Measurements from ENCODE around the gene SYK. TPM values are rescaled to one million over a fixed set of nuclear protein-coding genes. Genes with fewer than 3 reads are reported as not detected.

SYK gene
- total and polyA plus RNA-seq, 2 donors (not counting 1 experiment from before 2014, with no cell fraction given) = 60.3 to 242 TPM

- Histone ChIP-seq H4K20me1 (ENCODE audit: control insufficient read depth, insufficient read depth, low read length, poor library complexity, severe bottlenecking) (peaks cover 83% of the 10 kb centered on the region), H3K9me3 (ENCODE audit: control extremely low read depth in 1 of 3, control insufficient read depth in 2 of 3, insufficient read depth in 1 of 3, low read length in 2 of 3) (no peaks in the 10 kb centered on the region), H3K4me2 (replicated peaks; ENCODE audit: low read depth, low read length, poor library complexity, severe bottlenecking) (peak overlapping the region; percentile 28), H3K79me2 (ENCODE audit: control insufficient read depth, insufficient read depth, low read length) (peaks cover 88% of the 10 kb centered on the region), H3K27me3 (replicated peaks in 1 of 4; ENCODE audit: control extremely low read depth in 1 of 4, control insufficient read depth in 3 of 4, insufficient read depth in 4 of 4, low read length in 3 of 4) (no peaks in the 10 kb centered on the region), H3K27ac (ENCODE audit: low read length in 2 of 2) (peak overlapping the region; percentile 0 to 77), H3K9ac (ENCODE audit: low read length) (no peak overlapping the region), H2AFZ (ENCODE audit: insufficient read depth, low read depth, low read length, poor library complexity, severe bottlenecking) (no peak overlapping the region), H3K36me3 (replicated peaks in 1 of 2; ENCODE audit: control extremely low read depth in 1 of 2, control insufficient read depth in 1 of 2, extremely low read depth in 1 of 2, insufficient read depth in 2 of 2, low read length in 1 of 2) (peaks cover 3 to 76% of the 10 kb centered on the region in 2 experiments), H3K4me3 (ENCODE audit: control extremely low read depth in 1 of 5, extremely low read depth in 1 of 5, insufficient read depth in 1 of 5, low read depth in 2 of 5, low read length in 4 of 5) (no peak overlapping the region), H3K4me1 (ENCODE audit: control insufficient read depth in 2 of 2, insufficient read depth in 2 of 2, low read length in 2 of 2) (peaks cover 61 to 66% of the 10 kb centered on the region in 2 donors)
- WGBS (ENCODE audit: insufficient coverage) = 100% methylated on average over 1 of the region's 1 CpG
- ChIA-PET CTCF (no interaction called here), POLR2A (no interaction called here)
- Mint-ChIP-seq H3K9me3 (ENCODE audit: insufficient read depth) (no peaks in the 10 kb centered on the region), H3K27me3 (no peaks in the 10 kb centered on the region), H3K4me1 (peaks cover 35% of the 10 kb centered on the region), H3K4me3 (no peak overlapping the region), H3K27ac (no peak overlapping the region)
- intact Hi-C loops (cut with micrococcal nuclease) = loop anchor here (2.0 kb wide), 1 partner anchor 15 kb away; no protein-coding TSS in a partner anchor
- TF ChIP-seq CTCF (IDR thresholded peaks at IDR 0.05) = no peak
- no peak for TF ChIP-seq EZH2 (IDR thresholded peaks at IDR 0.05; ENCODE audit: borderline replicate concordance, insufficient read depth, low read depth, low read length, poor library complexity, severe bottlenecking)
- ATAC-seq (ENCODE audit: low read depth) (no peak), DNase-seq (no peak)
Measured at GRCh38 chr9:90841615-90842014, 40.0 kb downstream of the SYK start.

GRCh38 chr9:90842176-90842777 is 40.7 kb downstream of the SYK start:
- no peak for TF ChIP-seq CTCF (IDR thresholded peaks at IDR 0.05)
- Histone ChIP-seq H3K4me1 (ENCODE audit: control insufficient read depth in 2 of 2, insufficient read depth in 2 of 2, low read length in 2 of 2) (peaks cover 56 to 60% of the 10 kb centered on the region in 2 donors), H3K9ac (ENCODE audit: low read length) (no peak overlapping the region), H3K4me3 (ENCODE audit: control extremely low read depth in 1 of 5, extremely low read depth in 1 of 5, insufficient read depth in 1 of 5, low read depth in 2 of 5, low read length in 4 of 5) (no peak overlapping the region), H4K20me1 (ENCODE audit: control insufficient read depth, insufficient read depth, low read length, poor library complexity, severe bottlenecking) (peaks cover 86% of the 10 kb centered on the region), H3K79me2 (ENCODE audit: control insufficient read depth, insufficient read depth, low read length) (peaks cover 88% of the 10 kb centered on the region), H3K27ac (ENCODE audit: low read length in 2 of 2) (peak overlapping the region in 1 of 2 donors; percentile 77), H3K4me2 (replicated peaks; ENCODE audit: low read depth, low read length, poor library complexity, severe bottlenecking) (peak overlapping the region; percentile 1), H3K27me3 (replicated peaks in 1 of 4; ENCODE audit: control extremely low read depth in 1 of 4, control insufficient read depth in 3 of 4, insufficient read depth in 4 of 4, low read length in 3 of 4) (no peaks in the 10 kb centered on the region), H3K36me3 (replicated peaks in 1 of 2; ENCODE audit: control extremely low read depth in 1 of 2, control insufficient read depth in 1 of 2, extremely low read depth in 1 of 2, insufficient read depth in 2 of 2, low read length in 1 of 2) (peaks cover 3 to 76% of the 10 kb centered on the region in 2 experiments), H3K9me3 (ENCODE audit: control extremely low read depth in 1 of 3, control insufficient read depth in 2 of 3, insufficient read depth in 1 of 3, low read length in 2 of 3) (no peaks in the 10 kb centered on the region), H2AFZ (ENCODE audit: insufficient read depth, low read depth, low read length, poor library complexity, severe bottlenecking) (no peak overlapping the region)
- Mint-ChIP-seq H3K27me3 (no peaks in the 10 kb centered on the region), H3K4me3 (no peak overlapping the region), H3K4me1 (peaks cover 30% of the 10 kb centered on the region), H3K27ac (no peak overlapping the region), H3K9me3 (ENCODE audit: insufficient read depth) (no peaks in the 10 kb centered on the region)
- WGBS (ENCODE audit: insufficient coverage) = 90% methylated on average over 7 of the region's 7 CpGs
- ATAC-seq (ENCODE audit: low read depth) (no peak), DNase-seq (no peak)
- ChIA-PET POLR2A (no interaction called here), CTCF (no interaction called here)
- intact Hi-C loops (cut with micrococcal nuclease) = loop anchor here (2.0 kb wide), 1 partner anchor 15 kb away; no protein-coding TSS in a partner anchor

Data from B cell (primary cell).